ENCODE measurements around the gene RREB1. TPM values are rescaled to one million over a fixed set of nuclear protein-coding genes. Genes with fewer than 3 reads are reported as not detected.

RREB1 gene
- total RNA-seq, 1 experiment from 2014 or later = 61.6 TPM

GRCh38 chr6:7185561-7185960 is 77.8 kb downstream of the RREB1 start:
- Histone ChIP-seq H3K9me3 (ENCODE audit: low read depth, low read length, poor library complexity, severe bottlenecking) (no peaks in the 10 kb centered on the region), H3K36me3 (ENCODE audit: insufficient read depth, low read length, poor library complexity, severe bottlenecking) (peaks cover 76% of the 10 kb centered on the region), H3K4me3 (ENCODE audit: low read depth, low read length, poor library complexity, severe bottlenecking) (no peak overlapping the region), H3K27ac (ENCODE audit: low read depth, low read length, poor library complexity, severe bottlenecking) (no peak overlapping the region), H3K4me1 (ENCODE audit: insufficient read depth, low read length, poor library complexity, severe bottlenecking) (no peaks in the 10 kb centered on the region), H3K27me3 (replicated peaks; ENCODE audit: insufficient read depth, low read depth, low read length, poor library complexity) (no peaks in the 10 kb centered on the region)
- intact Hi-C loops (cut with micrococcal nuclease; ENCODE audit: unreplicated experiment) = no loop called here
- CTCF ChIA-PET = no interaction called here
- no TSS peak for BruUV-seq (replicated peaks)
- POLR2A ChIA-PET (ENCODE audit: low non-redundant PET) = no interaction called here
- no peak for DNase-seq (ENCODE audit: low spot score)
- TF ChIP-seq CTCF (conservative IDR thresholded peaks at IDR 0.05; ENCODE audit: low read depth, low read length) (no peak), EZH2 (IDR thresholded peaks at IDR 0.05; ENCODE audit: borderline replicate concordance, low read depth, low read length, poor library complexity, severe bottlenecking) (no peak)

- Histone ChIP-seq H3K4me1 (ENCODE audit: insufficient read depth, low read length, poor library complexity, severe bottlenecking) (no peaks in the 10 kb centered on the region), H3K36me3 (ENCODE audit: insufficient read depth, low read length, poor library complexity, severe bottlenecking) (peaks cover 56% of the 10 kb centered on the region), H3K4me3 (ENCODE audit: low read depth, low read length, poor library complexity, severe bottlenecking) (no peak overlapping the region), H3K9me3 (ENCODE audit: low read depth, low read length, poor library complexity, severe bottlenecking) (no peaks in the 10 kb centered on the region), H3K27me3 (replicated peaks; ENCODE audit: insufficient read depth, low read depth, low read length, poor library complexity) (no peaks in the 10 kb centered on the region), H3K27ac (ENCODE audit: low read depth, low read length, poor library complexity, severe bottlenecking) (no peak overlapping the region)
- no peak for TF ChIP-seq CTCF (conservative IDR thresholded peaks at IDR 0.05; ENCODE audit: low read depth, low read length)
- TF ChIP-seq EZH2 (IDR thresholded peaks at IDR 0.05; ENCODE audit: borderline replicate concordance, low read depth, low read length, poor library complexity, severe bottlenecking) = no peak
- CTCF ChIA-PET = no interaction called here
- intact Hi-C loops (cut with micrococcal nuclease; ENCODE audit: unreplicated experiment) = no loop called here
- DNase-seq (ENCODE audit: low spot score) = no peak
- BruUV-seq (replicated peaks) = no TSS peak
- POLR2A ChIA-PET (ENCODE audit: low non-redundant PET) = no interaction called here
Measured at GRCh38 chr6:7188492-7188891, 80.7 kb downstream of the RREB1 start.

GRCh38 chr6:7189101-7189758 is 81.5 kb downstream of the RREB1 start:
- POLR2A ChIA-PET (ENCODE audit: low non-redundant PET) = no interaction called here
- CTCF ChIA-PET = no interaction called here
- peaks cover 51% of the 10 kb centered on the region for H3K36me3 ChIP-seq (ENCODE audit: insufficient read depth, low read length, poor library complexity, severe bottlenecking)

More at GRCh38 chr6:7189101-7189758, 81.5 kb downstream of the RREB1 start:
- Histone ChIP-seq H3K27ac (ENCODE audit: low read depth, low read length, poor library complexity, severe bottlenecking) (no peak overlapping the region), H3K4me3 (ENCODE audit: low read depth, low read length, poor library complexity, severe bottlenecking) (no peak overlapping the region), H3K4me1 (ENCODE audit: insufficient read depth, low read length, poor library complexity, severe bottlenecking) (no peaks in the 10 kb centered on the region), H3K27me3 (replicated peaks; ENCODE audit: insufficient read depth, low read depth, low read length, poor library complexity) (no peaks in the 10 kb centered on the region), H3K9me3 (ENCODE audit: low read depth, low read length, poor library complexity, severe bottlenecking) (no peaks in the 10 kb centered on the region)
- intact Hi-C loops (cut with micrococcal nuclease; ENCODE audit: unreplicated experiment) = no loop called here
- TF ChIP-seq EZH2 (IDR thresholded peaks at IDR 0.05; ENCODE audit: borderline replicate concordance, low read depth, low read length, poor library complexity, severe bottlenecking) = no peak
- TF ChIP-seq CTCF (conservative IDR thresholded peaks at IDR 0.05; ENCODE audit: low read depth, low read length) = no peak
- no TSS peak for BruUV-seq (replicated peaks)
- DNase-seq (ENCODE audit: low spot score) = no peak
